Pulmonary artery endothelial cell (primary cell): ENCODE results near the gene SLC17A7. TPM values are rescaled to one million over a fixed set of nuclear protein-coding genes. Genes with fewer than 3 reads are reported as not detected.

ENCODE experiments used
- DNase-seq: peaks from one replicate; pipeline ENCODE4 v3.0.0-alpha.2; 2011; ENCODE audit warnings: low read depth, low spot score
- total RNA-seq: library from RNA; depleted of rRNA; stranded (reverse); fragments of >200 nt; gene quantifications from 2 replicates; pipeline ENCODE4 v1.2.3, GENCODE V29; 2014

SLC17A7 gene
- total RNA-seq, 1 donor from 2014 or later: not detected

DNA sequence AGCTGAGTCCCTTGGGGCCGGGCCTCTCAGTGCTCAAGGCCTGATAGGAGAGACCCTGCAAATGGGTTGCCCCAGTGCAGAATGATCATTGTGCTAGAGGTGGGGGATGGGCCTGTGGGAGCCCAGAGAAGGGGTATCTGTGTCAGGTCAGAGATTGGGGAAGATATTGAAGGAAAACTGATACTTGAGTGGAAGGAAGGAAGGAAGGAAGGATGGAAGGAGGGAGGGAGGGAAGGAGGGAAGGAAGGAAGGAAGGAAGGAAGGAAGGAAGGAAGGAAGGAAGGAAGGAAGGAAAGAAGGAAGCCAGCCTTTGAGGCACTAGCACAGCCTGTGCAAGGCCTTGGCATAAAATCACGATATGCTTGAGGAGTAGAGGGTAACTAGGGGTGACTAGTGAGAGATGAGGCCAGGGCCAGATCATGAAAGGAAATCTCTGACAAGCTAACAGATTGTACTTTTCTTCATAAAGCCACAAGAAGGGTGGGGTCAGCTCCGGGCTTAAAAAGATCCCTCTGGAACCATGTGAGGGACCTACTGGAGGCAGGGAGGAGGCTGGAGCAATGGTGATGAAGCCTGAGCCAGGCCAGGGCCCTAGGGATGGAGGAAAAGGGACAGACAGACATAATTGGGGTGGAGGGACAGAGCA lies 29.5 kb downstream of the SLC17A7 start:
- DNase-seq: no peak

DNA sequence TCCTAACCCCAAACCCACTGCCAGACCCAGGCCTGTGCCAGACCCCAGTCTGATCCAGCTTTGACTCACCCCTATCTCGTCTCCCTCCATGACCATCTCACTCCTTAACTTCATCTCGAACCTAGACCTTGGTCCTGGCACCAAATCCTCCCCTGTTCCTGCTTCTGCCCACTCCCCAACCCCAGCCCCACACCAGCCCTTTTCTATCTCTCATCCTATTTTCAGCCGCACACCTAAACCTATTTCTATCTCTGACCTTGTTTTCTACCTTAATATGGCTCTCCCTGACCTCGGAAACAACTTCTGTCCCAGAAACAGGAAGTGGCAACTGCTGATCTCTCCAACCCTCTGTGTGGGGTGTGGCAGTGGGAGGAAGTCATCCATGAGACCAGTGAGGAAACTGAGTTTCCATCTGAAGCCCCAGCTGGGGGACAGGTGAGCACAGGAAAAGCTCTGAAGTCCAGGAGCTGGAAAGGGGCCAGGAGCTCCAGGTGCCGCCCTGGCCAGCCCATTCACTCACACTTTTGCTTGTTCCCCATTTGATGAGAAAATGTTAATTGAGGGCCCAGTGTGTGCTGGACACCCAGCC lies 31.8 kb downstream of the SLC17A7 start:
- DNase-seq: no peak

DNA sequence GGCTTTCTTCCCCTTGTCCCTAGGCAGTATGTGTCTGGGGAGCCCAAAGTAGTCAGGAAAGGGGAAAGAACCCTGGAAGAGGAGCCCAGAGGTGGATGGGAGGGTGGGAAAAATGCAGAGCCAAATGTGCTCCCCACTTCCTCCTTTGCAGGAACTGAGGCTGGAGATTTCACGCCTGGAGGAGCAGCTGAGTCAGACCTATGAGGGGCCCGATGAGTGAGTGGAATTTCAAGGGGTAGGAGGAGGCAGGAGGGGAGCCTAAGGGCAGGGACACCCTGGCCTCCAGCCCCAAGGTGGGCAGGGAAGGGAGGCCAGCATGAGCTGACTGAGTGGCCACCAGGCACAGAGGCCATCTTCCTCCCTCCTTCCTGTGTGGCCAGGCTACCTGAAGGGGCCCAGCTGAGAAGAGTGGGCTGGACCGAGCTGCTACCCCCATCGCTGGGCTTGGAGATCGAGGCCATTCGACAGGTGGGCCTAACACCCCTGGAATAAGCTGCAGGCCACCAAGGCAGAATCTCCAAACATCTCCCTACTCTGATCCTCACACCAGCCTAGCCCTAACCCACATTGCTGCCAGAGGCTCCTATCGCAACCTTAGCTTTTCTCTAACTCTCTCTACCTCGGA lies 32.4 kb downstream of the SLC17A7 start:
- no peak for DNase-seq

DNA sequence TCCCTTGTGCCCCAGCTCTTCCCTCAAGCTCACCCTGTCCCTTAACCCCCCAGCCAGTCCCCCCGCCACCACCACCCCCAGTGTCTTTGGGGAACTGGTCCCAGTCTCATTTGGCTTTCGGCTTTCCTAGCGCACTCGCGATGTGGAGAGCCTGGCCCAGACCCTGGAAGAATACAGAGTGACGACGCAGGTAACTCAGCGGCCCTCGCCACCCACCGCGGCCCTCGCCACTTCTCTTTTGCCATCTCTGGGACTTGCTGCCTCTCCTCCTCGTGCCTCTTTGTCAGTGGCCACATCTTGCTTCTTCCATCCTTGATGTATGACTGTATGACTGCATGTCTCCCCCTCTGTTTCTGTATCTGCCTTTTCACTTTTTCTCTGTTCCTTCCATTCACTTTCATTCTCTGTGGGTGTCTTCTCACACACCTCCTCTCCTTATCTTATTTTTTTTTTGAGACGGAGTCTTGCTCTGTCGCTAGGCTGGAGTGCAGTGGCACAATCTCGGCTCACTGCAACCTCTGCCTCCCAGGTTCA lies 33.8 kb downstream of the SLC17A7 start:
- no peak for DNase-seq

DNA sequence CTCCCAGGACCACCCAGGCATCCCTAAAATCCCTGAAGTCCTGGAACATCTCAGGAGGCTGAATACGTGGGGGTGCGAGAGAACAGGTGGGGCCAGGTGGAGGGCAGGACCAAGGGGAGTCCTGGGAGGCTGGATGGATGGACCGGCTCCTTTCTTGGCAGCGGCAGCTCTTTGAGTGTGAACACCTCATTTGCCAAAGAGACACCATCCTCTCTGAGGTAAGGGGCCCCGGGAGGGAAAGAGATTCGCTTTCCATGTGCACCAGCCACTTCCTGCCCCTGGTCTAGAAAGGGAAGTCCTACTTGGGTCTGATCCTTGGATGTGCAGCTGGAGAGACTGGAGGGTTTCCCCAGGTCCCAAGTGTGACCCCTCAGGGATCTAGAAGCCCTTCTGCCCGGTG lies 34.2 kb downstream of the SLC17A7 start:
- DNase-seq: no peak

DNA sequence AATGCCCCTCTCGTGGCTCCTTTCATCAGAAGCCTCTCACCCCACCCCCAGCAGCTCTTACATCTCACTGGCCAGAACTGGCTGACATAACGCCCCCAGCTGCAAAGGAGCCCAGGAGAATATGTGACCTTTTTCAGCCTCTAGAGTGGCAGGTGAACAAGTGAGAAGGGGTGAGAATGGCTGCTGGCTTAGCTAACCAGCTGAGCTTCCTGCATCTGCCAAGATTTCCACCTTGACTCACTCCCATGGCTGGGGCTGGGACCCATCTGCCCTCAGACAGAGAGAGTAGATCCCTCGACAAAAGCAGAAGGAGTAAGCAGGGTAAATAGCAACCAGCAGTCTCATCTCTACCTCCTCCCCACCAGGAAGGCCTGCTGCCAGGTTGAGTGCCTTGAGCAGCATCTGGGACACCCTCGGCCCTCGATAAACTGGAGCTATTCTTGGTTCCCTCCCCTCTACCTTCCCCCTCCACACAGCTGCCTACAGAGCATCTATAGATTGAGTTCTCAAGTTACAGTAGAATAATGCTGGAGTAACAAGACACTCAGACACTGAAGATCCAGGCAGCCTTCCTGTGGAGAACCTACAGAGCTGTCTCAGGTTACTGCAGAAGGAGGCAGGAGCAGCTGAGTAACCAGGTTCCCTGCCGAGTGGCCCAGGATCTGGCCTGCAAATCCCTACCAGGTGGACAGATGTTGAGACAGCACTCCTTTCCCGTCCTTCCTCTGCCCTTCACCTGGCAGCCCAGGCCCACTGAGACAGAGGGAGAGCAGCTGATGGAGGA lies 37.7 kb downstream of the SLC17A7 start:
- no peak for DNase-seq

DNA sequence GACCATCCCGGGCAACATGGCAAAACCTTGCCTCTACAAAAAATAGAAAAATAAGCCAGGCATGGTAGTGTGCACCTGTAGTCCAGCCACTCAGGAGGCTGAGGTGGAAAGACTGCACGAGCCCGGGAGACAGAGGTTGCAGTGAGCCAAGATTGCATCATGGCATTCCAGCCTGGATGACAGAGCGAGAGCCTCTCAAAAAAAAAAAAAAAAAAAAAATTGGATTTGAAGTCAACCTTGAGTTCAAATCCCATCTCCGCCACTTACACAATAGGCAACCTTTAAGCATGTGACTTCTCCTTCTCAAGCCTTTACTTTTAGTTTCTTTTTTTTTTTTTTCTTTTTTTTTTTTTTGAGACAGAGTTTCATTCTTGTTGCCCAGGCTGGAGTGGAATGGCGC lies 41.3 kb downstream of the SLC17A7 start:
- DNase-seq: no peak

DNA sequence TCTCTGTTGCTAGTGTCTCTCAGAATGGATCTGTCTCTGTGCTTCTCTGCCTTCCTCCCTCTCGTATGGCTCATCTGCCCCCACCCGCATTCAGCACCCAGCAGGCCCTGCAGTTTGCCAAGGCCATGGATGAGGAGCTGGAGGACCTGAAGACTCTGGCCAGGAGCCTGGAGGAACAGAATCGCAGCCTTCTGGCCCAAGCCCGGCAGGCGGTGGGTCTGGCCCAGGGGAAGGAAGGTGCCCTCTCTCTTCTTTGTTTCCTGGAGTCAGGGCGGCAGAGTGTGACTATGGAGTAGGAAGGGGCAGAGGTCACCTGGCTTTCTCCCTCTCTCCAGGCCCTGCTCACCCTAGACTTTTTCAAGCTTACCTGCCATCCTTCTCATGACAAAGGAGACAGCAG lies 42.4 kb downstream of the SLC17A7 start:
- DNase-seq: no peak

DNA sequence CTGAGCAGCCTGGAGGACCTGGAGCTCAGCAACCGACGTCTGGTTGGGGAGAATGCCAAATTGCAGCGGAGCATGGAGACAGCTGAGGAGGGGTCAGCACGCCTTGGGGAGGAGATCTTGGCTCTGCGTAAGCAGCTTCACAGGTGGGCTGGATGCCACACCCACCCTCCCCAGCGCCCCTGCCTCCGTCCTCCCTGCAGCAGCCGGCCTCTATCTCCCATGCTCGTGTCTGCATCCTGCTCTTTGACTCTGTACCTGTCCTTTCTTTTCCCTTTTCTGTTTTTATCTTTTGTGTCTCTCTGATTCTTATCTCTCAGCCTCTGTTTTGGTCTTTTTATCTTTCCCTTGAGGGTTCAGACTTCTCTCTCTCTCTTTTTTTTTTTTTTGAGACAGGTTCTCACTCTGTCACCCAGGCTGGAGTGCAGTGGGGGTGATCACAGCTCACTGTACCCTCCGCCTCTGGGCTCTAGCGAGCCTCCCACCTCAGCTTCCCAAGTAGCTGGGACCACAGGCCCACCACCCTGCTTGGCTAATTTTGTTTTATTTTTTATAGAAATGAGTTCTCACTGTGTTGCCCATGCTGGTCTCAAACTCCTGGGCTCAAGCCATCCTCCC lies 43.2 kb downstream of the SLC17A7 start:
- no peak for DNase-seq

DNA sequence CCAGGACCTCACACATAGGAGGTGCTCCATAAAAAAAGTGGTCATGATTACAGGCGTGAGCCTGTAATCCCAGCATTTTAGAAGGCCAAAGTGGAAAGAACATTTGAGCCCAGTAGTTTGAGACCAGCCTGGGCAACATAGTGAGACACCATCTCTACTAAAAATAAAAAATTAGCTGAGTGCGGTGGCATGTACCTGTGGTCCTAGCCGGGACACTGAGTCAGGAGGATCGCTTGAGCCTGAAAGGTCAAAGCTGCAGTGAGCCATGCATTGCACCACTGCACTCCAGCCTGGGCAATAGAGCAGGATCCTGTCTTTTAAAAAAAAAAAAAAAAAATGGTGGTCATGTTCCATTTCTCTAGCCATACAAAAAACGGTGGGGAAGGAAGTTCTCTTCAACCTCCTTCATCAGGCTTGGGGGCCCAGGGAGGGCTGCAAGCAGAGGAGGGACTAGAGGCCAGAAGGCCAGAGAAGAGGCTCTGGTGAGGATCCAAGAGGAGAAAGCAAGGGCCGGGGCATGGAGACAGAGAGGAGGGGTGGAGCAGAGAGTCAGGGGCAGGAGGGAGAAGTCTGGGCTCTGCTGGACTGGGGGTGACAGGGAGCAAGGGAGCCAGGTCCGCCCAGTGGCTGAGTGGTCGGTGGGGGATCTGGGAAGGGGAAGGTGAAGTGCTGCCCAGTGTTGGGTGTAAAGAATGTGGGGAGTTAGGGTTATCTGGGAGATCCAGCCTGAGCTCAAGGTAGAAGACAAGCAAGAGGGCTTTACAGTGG lies 44.4 kb downstream of the SLC17A7 start:
- no peak for DNase-seq

DNA sequence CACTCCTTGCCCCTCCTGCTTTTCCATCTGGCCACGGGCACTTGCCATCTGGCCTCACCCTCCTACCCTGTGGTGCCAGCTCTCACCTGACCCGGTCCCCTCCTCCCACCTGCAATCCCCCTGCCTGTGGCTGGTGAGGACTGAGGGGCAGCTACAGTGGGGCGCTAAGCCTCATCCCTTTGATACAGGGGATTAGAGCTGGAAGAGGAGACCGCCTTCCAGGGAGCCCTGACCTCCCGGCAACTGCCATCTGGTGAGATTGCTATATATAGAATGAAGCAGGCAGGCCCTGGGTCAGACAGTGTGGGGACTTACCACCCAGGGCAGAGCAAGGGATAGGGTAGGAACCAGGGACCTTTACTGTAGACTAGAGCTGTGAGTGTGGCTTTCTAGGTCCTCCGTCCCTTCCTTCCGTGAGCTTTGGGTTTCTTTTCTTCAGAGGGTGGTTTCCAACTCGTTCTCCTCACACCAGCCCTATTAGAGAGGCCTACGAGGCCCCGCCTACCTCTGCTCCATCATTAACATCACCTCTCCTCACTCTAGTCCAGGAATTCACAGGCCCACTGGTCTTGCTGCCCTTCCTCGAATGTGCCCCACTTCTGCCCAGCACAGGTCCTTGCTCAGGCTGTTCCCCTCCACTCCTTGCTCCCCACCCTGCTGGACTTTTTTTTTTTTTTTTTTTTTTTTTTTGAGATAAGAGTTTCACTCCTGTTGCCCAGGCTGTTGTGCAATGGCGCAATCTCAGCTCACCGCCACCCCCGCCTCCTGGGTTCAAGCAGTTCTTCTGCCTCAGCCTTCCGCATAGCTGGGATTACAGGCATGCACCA lies 45.5 kb downstream of the SLC17A7 start:
- DNase-seq: no peak

DNA sequence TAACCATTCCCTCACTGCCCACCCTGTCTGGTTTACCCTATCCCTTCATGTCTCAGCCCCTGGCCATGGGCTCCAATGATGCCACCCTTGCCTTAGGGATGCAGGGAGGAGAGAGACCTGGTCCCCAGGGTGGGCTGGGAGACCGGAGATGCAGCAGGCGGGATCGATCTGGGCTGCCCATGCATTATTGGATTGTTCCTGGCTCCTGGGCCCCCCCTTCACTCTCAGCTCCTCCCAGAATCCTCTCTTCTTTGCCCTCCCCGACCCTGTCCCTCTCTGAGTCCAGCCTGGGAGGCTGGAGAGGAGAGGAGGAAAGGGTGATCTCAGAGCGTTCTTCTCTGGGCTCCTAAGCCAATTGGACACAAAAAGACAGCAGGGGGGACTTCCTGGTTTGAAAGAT lies 47.4 kb downstream of the SLC17A7 start:
- DNase-seq: no peak

DNA sequence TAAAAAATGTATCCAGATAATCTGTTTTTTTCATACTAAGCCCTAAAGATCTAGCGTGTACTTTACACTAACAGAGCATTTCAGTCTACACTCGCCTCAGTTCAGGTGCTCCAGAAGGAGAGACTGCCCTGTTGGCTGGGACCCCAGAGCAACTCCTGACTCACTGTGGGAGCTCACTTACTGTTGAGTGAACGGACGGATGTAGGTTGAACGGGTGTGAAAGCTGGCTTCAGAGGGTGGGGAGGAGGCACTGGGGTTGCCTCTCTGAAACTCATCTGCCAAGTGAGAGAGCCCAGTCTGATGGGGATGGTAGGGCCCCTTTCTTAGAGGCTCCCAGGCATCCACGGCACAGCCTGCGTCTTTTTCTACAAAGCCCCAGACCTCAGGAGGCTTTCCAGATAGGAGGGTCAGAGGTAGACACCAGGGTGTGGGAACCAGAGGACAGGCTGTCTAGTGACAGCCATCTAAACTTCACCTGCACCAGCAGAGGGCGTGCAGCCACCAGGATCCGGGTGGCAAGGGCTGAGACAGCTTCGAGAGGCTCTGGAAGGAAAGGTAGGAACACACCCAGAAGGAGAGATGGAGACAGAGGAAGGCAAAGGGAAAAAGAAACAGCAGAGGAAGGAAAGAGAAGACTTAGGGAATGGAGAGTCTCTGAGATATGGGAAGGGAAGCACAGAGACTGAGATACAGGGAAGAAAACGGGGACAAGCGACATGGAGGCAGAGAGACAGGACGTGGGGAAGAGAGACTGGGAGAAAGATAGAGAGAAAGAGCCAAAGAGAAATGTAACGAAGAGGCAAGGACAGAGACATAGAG lies 49.5 kb downstream of the SLC17A7 start:
- no peak for DNase-seq

DNA sequence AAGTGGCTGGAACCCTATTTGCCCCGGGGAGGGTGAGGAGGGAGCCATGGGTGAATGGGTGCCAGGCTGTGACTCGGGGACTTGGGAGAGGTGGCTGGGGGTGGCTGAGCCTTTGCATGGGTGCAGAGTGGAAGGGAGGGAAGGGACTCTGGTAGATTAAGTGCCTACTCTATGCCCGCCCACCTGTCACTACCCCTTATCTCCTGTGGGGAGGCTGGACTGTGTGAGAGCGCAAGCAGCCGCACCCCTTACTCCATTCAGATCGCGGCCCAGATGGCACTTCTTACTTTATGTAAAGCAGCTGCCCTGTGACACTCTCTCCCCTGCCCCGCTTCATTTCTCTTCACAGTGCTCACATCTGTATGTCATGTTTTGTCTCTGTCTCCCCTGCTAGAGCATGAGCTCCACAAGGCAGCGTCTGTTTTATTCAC lies 50.4 kb downstream of the SLC17A7 start:
- DNase-seq: no peak

DNA sequence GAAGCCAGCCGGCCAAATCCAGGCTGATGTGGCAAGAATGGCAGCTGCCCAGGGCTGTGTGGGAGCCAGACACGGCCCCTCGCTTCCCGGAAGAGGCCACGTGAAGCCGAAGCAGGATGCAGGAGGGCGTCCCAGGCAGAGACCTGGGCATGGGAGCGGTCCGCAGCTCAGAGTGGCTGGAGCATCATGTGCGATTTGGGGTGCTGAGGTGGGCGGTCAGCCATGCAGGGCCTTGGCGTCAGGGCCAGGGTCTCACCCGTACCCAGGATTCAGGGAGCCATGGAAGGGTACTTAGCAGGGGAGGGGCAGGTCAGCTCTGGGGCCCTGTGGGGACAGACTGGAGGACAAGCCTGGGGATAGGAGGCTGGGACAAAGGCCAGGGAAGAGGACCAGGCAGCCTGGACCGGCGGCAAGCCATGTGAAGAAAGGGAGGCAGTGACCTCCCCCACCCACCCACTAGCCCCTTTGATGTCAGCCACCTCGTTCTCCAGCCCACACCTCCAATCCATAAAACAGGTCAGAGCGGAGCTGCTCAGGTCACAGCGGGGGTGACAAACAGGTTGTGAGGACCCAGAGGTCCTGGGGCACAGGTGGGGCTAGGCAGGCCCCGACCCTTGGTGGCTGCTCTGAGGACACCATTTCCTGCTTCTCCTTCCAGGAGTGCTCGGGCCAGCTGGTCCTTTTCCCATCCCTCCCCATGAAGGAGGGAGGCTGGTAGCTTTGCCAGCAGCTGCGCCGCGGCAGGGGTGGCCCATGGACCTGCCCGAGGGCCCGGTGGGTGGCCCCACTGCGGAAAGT lies 51.0 kb downstream of the SLC17A7 start:
- no peak for DNase-seq

DNA sequence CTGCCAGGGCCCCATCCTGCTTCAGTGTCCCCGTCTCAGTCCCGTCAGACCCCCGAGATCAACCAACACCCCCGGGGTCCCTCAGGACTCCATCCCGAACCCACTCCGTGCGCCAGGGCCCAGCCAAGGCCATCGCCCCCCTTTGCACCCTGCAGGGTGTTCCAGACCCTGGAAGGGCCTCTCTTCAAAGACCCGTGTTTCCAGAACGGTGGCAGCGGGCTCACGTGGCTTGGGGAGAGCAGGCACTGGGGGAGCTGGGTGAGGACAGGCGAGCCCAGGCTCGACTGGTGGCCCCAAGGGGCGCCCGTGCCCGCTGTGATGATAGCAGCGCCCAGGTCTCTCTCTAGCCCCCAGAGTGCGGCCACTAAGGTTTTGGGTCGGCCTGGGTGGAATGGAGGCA lies 51.9 kb downstream of the SLC17A7 start:
- DNase-seq: no peak

DNA sequence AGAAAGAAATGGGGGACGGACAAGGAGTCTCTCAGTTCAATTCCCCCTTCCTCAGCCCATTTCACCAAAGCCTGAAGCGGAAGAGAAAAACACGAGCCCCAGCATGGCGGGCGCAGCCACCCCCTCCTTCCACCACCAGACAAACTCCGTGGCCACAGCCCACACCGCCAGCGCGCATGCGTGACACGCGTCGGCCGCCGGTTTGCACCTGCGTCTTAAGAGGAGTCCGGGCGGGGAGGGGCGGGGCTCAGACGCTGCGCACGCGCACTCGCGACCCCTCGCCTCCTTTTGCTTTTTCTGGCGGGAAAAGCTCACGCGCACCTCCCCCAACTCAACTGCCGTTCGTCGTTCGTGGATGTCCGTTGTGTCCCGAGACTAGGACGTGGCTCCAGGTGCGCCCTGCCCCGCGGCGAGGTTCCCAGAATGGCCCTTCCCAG lies 53.4 kb downstream of the SLC17A7 start, which contains the start of gene KASH5:
KASH5 (plus strand) TSS at position 314 of the 437 bp plus-strand sequence. CDS start 2,635 bp downstream, outside the sequence.
- DNase-seq: no peak

DNA sequence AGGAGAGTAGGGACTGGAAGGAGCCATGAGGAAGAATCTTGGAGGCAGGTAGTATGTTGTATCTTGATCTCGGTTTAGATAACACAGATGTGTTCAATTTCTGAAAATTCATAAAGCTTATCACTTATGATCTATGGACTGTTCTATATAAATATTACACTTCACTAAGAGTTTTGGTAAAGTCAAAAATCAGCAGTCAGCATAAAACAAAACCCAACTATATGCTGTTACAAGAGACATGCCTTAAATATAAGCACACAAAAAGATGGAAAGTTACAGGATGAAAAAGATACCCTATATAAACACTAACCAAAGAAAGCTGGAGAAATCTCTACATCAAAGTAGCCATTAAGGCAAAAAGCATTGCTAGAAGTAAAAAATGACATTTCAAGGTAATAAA lies 57.7 kb downstream of the SLC17A7 start:
- DNase-seq: no peak
